NOMO-1 treated with DMSO at 0.1 percent for 48 hours (cell line): Measurements from ENCODE around the gene RPL15.

Source experiments
- DNase-seq: peaks from one replicate; lab custom pipeline; 2025; ENCODE audit not compliant: unreplicated experiment; lab: John Stamatoyannopoulos, UW

The RPL15 gene

DNA sequence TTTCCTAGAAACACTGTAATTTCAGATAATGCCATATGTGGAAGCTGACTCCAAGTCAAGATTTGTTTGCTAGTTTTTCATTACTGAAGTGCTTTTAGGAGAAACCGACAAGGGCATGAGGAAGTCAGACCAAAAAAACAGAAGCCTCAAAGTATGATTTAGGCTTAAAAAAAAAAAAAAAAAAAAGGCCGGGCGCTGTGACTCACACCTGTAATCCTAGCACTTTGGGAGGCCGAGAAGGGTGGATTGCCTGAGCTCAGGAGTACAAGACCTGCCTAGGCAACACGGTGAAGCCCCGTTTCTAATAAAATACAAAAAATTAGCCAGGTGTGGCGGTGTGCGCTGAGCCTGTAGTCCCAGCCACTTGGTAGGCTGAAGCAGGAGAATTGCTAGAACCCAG is 11.6 kb downstream of the RPL15 start:
- peak; percentile 48 for DNase-seq

GRCh38 chr3:23931597-23931996 is 14.7 kb downstream of the RPL15 start:
- no peak for DNase-seq

GRCh38 chr3:23932571-23932970 is 15.6 kb downstream of the RPL15 start:
- DNase-seq = no peak

DNA sequence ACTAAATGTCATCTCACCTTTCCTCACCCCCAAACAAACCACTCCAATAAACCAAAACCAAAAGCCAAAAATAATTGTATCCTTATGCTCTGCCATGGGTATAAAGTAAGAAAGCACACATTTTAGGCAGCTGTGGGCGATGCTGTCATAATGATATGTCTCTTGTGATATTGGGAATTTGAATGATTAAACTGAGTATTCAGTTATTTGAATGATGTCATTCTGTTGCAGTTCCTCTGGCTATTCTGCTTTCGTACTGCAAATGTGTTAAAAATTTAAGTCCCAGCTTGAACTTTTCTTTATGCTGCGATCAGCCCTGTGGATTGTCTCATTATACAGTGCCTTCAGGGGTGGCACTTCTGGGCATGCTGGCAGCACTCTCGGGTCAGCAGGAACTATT is 17.3 kb downstream of the RPL15 start:
- DNase-seq = no peak

DNA sequence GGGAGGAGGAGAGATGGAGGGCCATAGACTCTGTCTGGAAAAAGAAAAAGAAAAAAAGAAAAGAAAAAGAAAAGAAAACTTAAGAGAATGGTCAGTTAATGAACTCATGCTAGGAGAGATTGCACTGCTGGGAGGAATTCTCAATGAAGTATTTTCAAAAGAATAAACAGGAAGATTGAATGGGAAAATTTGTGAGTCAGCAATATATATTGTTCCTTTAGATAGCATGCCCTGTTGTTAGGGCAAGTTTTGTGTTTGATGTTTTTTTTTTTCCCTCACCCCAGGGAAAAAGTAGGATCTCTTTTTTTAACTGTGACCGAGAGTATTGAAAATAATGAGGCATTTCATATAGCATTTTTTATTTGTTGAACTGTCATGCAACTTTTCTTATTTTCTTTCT is 20.4 kb downstream of the RPL15 start:
- no peak for DNase-seq

GRCh38 chr3:23938688-23939087 is 21.8 kb downstream of the RPL15 start:
- DNase-seq = no peak

DNA sequence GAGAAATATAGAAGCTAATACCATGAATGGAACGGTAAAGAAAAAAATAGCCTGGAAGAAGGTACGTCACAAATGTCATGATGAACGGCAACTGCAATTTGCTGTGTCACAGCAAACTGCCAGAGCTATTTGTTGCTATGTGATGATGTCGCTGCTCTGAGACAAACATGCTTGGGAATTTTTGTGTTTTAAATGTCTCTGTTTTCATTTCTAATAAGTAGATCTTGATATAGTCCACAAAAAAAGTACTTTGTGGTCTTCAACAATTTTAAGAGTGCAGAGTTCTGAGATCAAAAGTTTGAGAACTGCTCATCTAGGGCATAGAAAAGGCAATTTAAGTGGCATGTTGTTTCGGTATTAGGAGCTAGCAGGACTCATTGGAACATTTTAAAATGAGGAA is 23.8 kb downstream of the RPL15 start:
- no peak for DNase-seq

DNA sequence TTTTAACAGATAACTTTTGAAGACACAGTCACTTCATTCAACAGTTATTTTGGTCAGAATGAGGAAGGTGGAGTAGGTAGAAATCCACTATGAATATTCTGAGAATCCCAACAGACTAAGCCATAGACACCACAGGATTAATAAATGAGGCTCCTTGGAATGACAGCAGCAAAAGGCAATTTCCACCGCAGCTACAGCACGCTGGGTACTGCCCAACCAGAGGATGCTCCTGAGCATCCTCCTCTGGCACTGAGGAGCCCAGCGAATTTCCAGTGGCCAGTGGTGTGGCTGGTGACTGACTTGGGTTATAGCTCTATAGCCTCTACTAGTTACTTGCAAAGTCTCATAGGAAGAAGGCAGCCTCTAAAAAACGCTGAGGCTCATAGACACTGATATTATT is 24.5 kb downstream of the RPL15 start:
- no peak for DNase-seq

GRCh38 chr3:23942546-23942945 is 25.6 kb downstream of the RPL15 start:
- DNase-seq = no peak

DNA sequence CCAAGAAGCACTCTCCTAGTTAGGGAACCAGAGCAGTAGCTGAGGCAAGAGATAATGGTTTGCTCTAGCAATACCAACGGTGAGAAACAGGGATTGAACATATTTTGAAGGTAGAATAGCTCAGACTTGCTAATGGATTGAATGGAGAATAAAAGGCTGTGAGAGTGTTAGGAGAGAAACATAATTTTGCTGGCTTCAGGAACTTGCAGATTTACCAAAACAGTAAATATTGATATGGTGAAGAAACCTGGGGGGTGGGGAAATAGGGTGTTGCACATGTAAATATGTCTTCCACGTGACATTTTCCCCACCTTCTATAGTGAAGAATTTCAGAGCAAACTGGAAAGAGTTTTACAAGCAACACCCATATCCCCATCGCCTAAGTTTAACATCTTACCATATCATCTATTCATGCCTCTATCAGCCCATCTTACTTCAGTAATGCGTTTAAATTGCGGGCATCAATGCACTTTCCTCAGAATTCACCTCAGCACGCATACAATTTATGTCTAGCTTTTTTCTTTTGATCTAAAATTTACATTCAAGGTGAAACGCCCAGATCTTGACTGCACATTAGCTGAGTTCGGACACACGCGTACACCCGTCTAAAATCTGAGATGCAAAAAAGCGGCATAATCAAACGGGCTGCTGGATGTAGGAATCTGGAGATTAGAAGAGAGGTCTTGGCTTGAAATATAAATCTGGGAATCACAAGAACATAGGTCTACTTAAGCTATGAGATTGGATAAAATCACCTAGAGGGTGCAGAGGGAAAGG is 27.3 kb downstream of the RPL15 start:
- no peak for DNase-seq

GRCh38 chr3:23944861-23945662 is 28.1 kb downstream of the RPL15 start, which contains the start of gene NR1D2:
NR1D2 (plus strand) TSS chr3:23945286; CDS start chr3:23945579, 293 bp downstream.
- peak; percentile 64 for DNase-seq

GRCh38 chr3:23945663-23945912 is 28.7 kb downstream of the RPL15 start:
- DNase-seq = no peak

DNA sequence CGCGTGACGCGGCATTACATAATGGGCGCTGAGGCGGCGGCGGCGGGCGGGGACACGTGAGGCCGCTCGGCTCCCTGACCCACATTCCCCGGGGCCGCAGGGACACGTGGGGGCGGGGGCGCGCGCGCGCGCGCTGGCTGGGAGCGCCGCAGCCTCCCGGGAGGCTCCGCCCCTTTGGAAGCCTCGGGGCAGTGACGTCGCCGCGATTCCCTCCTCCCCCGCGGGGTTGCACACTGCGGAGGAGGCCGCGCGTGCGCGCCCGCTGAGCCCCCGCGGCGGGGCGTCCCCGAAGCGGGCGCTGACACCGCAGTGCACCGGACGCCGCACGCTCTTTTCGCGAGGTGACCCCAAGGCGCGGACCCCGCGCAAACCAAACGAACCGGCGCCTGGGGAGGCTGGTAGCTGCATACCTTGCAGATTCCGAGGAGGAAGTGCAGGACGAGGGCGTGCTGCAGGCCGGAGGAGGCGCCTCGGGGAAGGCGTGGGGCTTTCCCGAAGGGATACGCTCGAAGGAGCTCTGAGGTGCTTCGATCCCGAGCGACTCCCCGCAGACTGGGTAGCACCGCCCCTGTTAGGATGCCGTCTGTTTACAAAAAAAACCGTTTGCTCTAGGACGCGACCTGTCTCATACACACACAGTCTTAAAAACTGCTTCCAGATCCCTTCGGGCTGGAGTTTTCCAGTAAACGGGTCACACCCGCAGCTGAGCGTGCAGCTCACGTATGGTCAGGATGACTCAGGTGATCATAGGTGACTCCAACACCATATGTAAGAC is 29.2 kb downstream of the RPL15 start:
- peak; percentile 92 for DNase-seq

DNA sequence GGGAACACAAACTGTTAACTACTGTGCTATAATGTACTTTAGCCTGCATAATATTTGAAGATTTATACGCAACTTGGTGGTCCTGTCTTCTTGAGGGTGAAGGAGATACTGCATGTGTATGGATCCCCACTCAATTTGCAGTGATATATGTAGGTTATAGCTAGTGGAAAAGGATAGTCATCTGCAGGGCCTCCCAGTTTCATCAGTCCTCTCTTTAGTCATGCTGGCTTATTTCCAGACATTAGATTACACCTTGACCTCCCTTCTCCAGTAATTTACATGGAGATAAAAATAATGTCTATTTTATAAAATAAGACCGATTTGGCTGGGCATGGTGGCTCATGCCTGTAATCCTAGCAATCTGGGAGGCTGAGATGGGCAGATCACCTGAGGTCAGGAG is 31.8 kb downstream of the RPL15 start:
- DNase-seq = no peak

DNA sequence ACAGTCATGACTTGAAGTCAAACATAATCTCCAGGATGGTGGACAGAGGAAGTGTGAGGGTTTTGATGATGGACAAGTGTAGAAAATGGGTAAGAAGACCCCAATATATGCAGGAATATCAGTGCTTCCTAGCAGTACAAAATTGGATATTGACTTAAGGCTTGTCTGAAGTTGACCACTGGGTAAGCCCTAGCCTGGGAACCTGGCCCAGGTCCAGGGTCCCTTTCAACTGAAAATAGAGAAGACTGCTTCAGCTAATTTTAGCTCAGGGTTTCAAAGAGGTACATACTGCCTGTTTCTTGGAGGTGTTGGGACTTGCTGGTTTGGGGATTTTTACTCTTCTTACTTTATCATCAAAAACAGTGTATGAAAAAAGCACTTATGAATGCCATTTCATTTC is 32.9 kb downstream of the RPL15 start:
- DNase-seq = no peak

DNA sequence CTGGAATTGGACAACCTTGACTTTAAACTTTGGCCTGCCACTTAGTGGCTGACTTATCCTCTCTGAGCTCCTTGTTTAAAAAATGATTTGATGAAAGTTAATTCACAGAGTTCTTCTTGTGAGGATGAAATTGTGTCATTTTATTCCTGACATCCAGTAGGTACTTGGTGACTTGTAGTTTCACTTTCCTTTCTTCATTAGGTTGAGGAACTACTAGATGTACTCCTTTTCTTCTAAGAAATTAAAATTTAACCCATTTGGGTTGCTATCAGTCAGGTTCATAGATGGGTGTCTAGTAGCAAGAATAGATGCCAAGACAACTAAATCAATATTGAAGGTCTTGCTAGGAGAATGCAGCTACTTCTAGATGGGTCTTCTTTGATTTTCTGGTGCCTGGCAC is 33.4 kb downstream of the RPL15 start:
- DNase-seq = peak; percentile 38

DNA sequence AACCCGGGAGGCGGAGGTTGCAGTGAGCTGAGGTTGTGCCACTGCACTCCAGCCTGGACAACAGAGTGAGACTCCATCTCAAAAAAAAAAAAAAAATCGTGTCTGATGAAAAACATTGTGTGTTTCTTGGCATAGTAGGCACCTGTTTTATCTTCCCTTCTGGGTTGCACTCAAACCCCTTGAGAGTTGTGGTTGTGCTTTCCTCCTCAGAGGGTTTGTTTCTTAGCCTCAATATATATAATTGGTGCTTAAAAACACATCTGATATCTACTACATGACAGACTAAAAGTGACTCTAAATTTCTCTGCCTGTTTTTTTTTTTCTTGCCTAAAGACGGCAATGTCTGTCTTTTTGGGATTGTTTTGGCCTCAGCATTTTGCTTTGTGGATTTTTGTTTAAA is 35.7 kb downstream of the RPL15 start:
- no peak for DNase-seq

DNA sequence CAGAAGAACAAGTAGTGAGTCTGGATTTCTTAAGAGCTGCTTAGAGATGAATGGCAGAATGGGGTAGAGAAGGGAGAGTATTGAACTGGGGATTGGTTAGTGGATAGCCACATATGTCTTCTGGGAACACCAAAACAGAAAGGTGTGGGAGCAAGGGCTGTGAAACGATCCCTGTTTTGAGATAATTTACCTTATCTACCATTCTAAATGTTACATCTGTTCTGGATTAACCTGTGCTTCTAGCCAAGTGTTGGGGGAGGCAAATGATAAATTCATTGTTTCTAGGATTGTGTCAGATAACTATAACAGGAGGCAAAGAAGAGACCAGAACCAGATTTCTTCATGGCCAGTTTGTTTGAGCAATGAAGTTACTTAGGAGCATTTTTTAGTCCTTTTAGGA is 36.6 kb downstream of the RPL15 start:
- no peak for DNase-seq

GRCh38 chr3:23954144-23954543 is 37.2 kb downstream of the RPL15 start:
- DNase-seq = no peak

DNA sequence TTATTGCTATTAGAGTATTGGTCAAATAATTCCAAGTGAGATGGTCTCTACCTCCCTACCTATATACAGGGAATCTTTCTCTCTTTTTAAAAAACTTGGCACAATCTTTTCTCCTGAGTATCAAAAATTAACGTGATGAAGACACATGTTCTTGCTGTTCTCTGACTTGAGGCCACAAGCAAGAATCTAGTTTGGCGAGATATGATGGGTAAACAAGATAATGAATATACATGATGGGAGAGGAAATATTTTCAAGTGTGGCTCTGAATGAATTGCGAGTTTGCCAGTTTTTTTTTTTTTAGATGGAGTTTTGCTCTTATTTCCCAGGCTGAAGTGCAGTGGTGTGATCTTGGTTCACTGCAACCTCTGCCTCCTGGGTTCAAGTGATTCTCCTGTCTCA is 39.8 kb downstream of the RPL15 start:
- no peak for DNase-seq

DNA sequence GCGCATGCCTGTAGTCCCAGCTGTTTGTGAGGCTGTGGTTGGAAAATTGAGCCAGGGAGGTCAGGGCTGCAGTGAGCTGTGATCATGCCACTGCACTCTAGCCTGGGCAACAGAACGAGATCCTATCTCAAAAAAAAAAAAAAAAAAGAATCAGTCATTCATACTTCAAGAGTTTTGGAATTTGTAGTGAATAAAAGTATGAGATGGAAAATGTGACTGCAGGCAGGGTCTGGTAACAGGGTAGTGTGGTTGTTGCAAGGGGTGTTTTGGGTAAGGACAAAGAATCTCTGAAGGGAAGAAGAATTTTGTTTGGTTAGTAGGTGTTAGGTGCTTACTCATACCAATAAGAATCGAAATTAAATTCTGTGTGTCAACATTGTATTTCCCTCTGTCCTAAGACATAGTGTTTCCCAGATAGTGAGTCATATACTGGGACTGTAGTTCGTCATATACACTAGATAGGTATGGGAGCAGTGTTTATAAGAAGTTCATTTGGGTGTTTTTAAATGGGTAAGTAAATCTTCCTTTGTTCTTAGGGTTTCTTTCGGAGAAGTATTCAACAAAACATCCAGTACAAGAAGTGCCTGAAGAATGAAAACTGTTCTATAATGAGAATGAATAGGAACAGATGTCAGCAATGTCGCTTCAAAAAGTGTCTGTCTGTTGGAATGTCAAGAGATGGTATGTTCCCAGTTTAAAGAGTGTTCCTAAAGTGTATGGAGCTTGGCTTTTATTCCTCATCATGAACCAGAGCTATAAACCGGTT is 42.4 kb downstream of the RPL15 start:
- no peak for DNase-seq
